ENCODE measurements around the gene DOK6.

DNA sequence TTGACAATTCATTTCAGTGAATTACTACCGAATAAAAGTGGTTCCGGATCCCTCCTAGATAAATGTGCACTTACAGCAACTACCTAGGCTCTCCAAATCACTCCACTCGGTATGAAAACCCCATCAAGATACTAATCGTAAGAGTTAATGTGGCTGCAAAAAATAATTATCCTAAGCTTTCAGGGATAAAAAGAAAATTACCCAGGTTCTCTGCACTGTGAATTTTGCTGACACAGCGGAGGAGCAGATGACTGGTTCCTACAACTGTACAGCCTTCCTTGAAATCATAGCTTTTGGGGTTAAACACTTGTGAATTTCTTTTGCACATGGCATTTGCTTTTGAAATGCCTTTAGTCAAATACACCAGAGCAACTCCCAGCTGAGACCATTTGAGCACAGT lies 442.3 kb downstream of the DOK6 start:
- no peak for TF ChIP-seq ATF1 (CRISPR knock-in tag; IDR thresholded peaks at IDR 0.05)
- no peak for TF ChIP-seq BHLHE40 (IDR thresholded peaks at IDR 0.05; ENCODE audit: low read length)
